GM12878 (cell line): ENCODE data around the gene MDFI. TPM values are rescaled to one million over a fixed set of nuclear protein-coding genes. Genes with fewer than 3 reads are reported as not detected.

ENCODE experiments used
- ATAC-seq: fragments of 200-7000 bp; cut with Tn5 transposase; 3 replicates; pipeline ENCODE4 v1.9.1; 2020; ENCODE audit warnings: mild to moderate bottlenecking, moderate library complexity
- BruUV-seq: library from RNA; stranded (reverse); fragments of 400-500 nt; replicated peaks from 2 replicates; lab custom pipeline; 2021; lab: Mats Ljungman, UMichigan
- CTCF ChIA-PET: fragments of 300-600 bp; sonication (Branson Sonifier 250); formaldehyde crosslinking; extraction: SDS; loops from one replicate; lab custom pipeline; 2021; ENCODE audit warnings: inconsistent platforms; lab: Yijun Ruan, JAX
- POLR2A ChIA-PET: fragments of 350-600 bp; formaldehyde crosslinking; extraction: SDS; loops from one replicate; lab custom pipeline; 2021; ENCODE audit warnings: inconsistent platforms; lab: Charles Lee
- RAD21 ChIA-PET: fragments of 300-600 bp; sonication (Branson Sonifier 250); formaldehyde crosslinking; loops from one replicate; lab custom pipeline; 2023; ENCODE audit warnings: antibody characterized with exemption; ENCODE audit not compliant: unreplicated experiment; lab: Charles Lee
- SMC1A ChIA-PET: fragments of 300-600 bp; sonication (Branson Sonifier 250); formaldehyde crosslinking; loops from one replicate; lab custom pipeline; 2023; ENCODE audit not compliant: unreplicated experiment, uncharacterized antibody; lab: Charles Lee
- DNase-seq: peaks from one replicate; pipeline ENCODE4 v3.0.0-alpha.2; 2011; ENCODE audit warnings: low read depth, low spot score
- FAIRE-seq: peaks from 3 replicates; lab custom pipeline; 2011; peaks lifted over from hg19 to GRCh38; lab: Jason Lieb, UNC
- H2AFZ ChIP-seq: 2 replicates; pipeline ENCODE4 v1.6.0; 2011; ENCODE audit warnings: low read depth, low read length, control low read depth; ENCODE audit not compliant: control insufficient read depth
- H3K27ac ChIP-seq: 2 replicates; pipeline ENCODE4 v1.5.1; 2011; ENCODE audit warnings: control low read depth; ENCODE audit not compliant: control insufficient read depth, insufficient read depth
- H3K27me3 ChIP-seq, 2 experiments: replicated peaks in 1 of 2; 2 replicates each; pipeline versions ENCODE4 v1.6.0 to v1.6.1; 2011; ENCODE audit warnings: low read length in 1 of 2; ENCODE audit not compliant: control insufficient read depth in 2 of 2, insufficient read depth in 2 of 2
- H3K36me3 ChIP-seq, 2 experiments: 2 replicates each; pipeline ENCODE4 v1.5.1; 2011; ENCODE audit warnings: low read length in 1 of 2; ENCODE audit not compliant: control insufficient read depth in 2 of 2, insufficient read depth in 2 of 2
- H3K4me1 ChIP-seq: 2 replicates; pipeline ENCODE4 v1.6.1; 2011; ENCODE audit warnings: mild to moderate bottlenecking, low read length, moderate library complexity, mixed read lengths; ENCODE audit not compliant: control insufficient read depth, insufficient read depth
- H3K4me2 ChIP-seq: 2 replicates; pipeline ENCODE4 v1.6.0; 2011; ENCODE audit warnings: control low read depth; ENCODE audit not compliant: control insufficient read depth, insufficient read depth
- H3K4me3 ChIP-seq: fragments of 200-600 bp; sonication (generic); 2 replicates; pipeline ENCODE4 v1.5.1; 2016
- H3K79me2 ChIP-seq: 2 replicates; pipeline ENCODE4 v1.6.0; 2011; ENCODE audit warnings: low read length; ENCODE audit not compliant: control insufficient read depth, insufficient read depth
- H3K9ac ChIP-seq: 2 replicates; pipeline ENCODE4 v1.8.0; 2011; ENCODE audit warnings: low read length, control low read depth, mixed read lengths; ENCODE audit not compliant: control insufficient read depth, insufficient read depth
- H3K9me3 ChIP-seq: replicated peaks from 3 replicates; pipeline ENCODE4 v1.5.1; 2011; ENCODE audit warnings: mild to moderate bottlenecking, low read length; ENCODE audit not compliant: control insufficient read depth, insufficient read depth
- H4K20me1 ChIP-seq: 2 replicates; pipeline ENCODE4 v1.6.0; 2011; ENCODE audit not compliant: control insufficient read depth, insufficient read depth
- BMI1 ChIP-seq: fragments of 450-650 bp; IDR thresholded peaks from 2 replicates; pipeline ENCODE4 v1.6.1; 2016; ENCODE audit warnings: mild to moderate bottlenecking, moderate library complexity, borderline replicate concordance
- BRCA1 ChIP-seq: IDR thresholded peaks from 2 replicates; pipeline ENCODE4 v1.6.1; 2011; ENCODE audit warnings: low read depth, low read length, improper control_type of control experiment
- CBX5 ChIP-seq: sonication (generic); IDR thresholded peaks from 2 replicates; pipeline ENCODE4 v1.6.1; 2016; ENCODE audit warnings: low read depth, moderate library complexity, mild to moderate bottlenecking, inconsistent platforms
- IKZF1 ChIP-seq: fragments of 450-650 bp; conservative IDR thresholded peaks from 2 replicates; pipeline ENCODE4 v1.6.1; 2017; ENCODE audit warnings: antibody characterized with exemption, mild to moderate bottlenecking
- LARP7 ChIP-seq: fragments of 450-650 bp; IDR thresholded peaks from 2 replicates; pipeline ENCODE4 v1.6.1; 2017; ENCODE audit warnings: mild to moderate bottlenecking
- MYC ChIP-seq: IDR thresholded peaks from 2 replicates; pipeline ENCODE4 v1.6.1; 2011; ENCODE audit warnings: mild to moderate bottlenecking, low read length, moderate library complexity, inconsistent platforms; ENCODE audit not compliant: insufficient read depth, insufficient replicate concordance, insufficient read length, severe bottlenecking
- NR2C2 ChIP-seq: IDR thresholded peaks from 2 replicates; pipeline ENCODE4 v1.6.1; 2011; ENCODE audit warnings: borderline replicate concordance, low read depth; ENCODE audit not compliant: control insufficient read depth, insufficient read length
- NRF1 ChIP-seq: conservative IDR thresholded peaks from 2 replicates; pipeline ENCODE4 v1.6.1; 2011; ENCODE audit warnings: mild to moderate bottlenecking, low read depth, low read length, improper control_type of control experiment
- RCOR1 ChIP-seq: conservative IDR thresholded peaks from 2 replicates; pipeline ENCODE4 v1.6.1; 2012; ENCODE audit warnings: low read depth, low read length, improper control_type of control experiment
- RFX5 ChIP-seq: IDR thresholded peaks from 2 replicates; pipeline ENCODE4 v1.6.1; 2011; ENCODE audit warnings: low read depth, low read length, improper control_type of control experiment
- ZNF217 ChIP-seq: fragments of 450-650 bp; IDR thresholded peaks from 2 replicates; pipeline ENCODE4 v1.6.1; 2017; ENCODE audit warnings: antibody characterized with exemption, mild to moderate bottlenecking
- WGBS: methylation state at CpG from one replicate; pipeline ENCODE4 v1.1.6; 2016; ENCODE audit warnings: low lambda C conversion rate; ENCODE audit not compliant: insufficient replicate concordance, insufficient coverage; ENCODE audit errors: missing lambda C conversion rate; 5-methylcytosine and 5-hydroxymethylcytosine counted together
- in situ Hi-C: fragments of 300-500 bp; cut with MboI; formaldehyde crosslinking; loops from 9 replicates; pipeline ENCODE4 v1.14.3; 2018; ENCODE audit warnings: mixed read lengths
- intact Hi-C: fragments of 100-400 bp; cut with micrococcal nuclease; formaldehyde crosslinking; loops from one replicate; pipeline ENCODE4 v1.14.2; 2022; ENCODE audit not compliant: unreplicated experiment
- polyA plus RNA-seq, 11 experiments: library from polyadenylated mRNA; depleted of rRNA in 4 of 11; unstranded in 6 of 11; stranded (reverse) in 5 of 11; fragments of >200 nt; fragmentation: Nextera tagmentation in 4 of 11; fragmentation: Illumina TruSeq in 1 of 11; extraction: Ambion mirVana in 4 of 11; extraction: Trizol in 1 of 11; gene quantifications; 1 replicate in 1 of 11; 2 replicates in 10 of 11; pipeline versions ENCODE4 v1.2.1 to v1.2.3, GENCODE V29; 2011 to 2016; ENCODE audit warnings: inconsistent platforms in 2 of 11, missing spikeins in 2 of 11, low read depth in 1 of 11
- total RNA-seq, 4 experiments: library from RNA; depleted of rRNA in 3 of 4; stranded (reverse); fragments of >200 nt in 3 of 4; fragmentation: Illumina TruSeq in 1 of 4; extraction: Trizol in 1 of 4; gene quantifications; 2 replicates each; pipeline versions ENCODE4 v1.2.1 to v1.2.3, GENCODE V29; 2013 to 2021
- TF ChIP-seq, protein P1 (sequence below): fragments of 450-650 bp; conservative IDR thresholded peaks from 2 replicates; pipeline ENCODE4 v1.6.1; 2017; ENCODE audit warnings: mild to moderate bottlenecking, moderate library complexity
- TF ChIP-seq, protein P2 (sequence below): fragments of 450-650 bp; IDR thresholded peaks from 2 replicates; pipeline ENCODE4 v1.6.1; 2017; ENCODE audit warnings: mild to moderate bottlenecking, moderate library complexity
- TF ChIP-seq, protein P3 (sequence below): IDR thresholded peaks from 2 replicates; pipeline ENCODE4 v1.6.1; 2011; ENCODE audit warnings: borderline replicate concordance, low read depth, mild to moderate bottlenecking, moderate library complexity, mixed read lengths, low read length; ENCODE audit not compliant: insufficient read depth; ENCODE audit errors: extremely low read length

MDFI gene
- total and polyA plus RNA-seq, 10 of the 15 experiments (the other 5 are each of a cell fraction or from before 2014, with no cell fraction given), result not detected

DNA sequence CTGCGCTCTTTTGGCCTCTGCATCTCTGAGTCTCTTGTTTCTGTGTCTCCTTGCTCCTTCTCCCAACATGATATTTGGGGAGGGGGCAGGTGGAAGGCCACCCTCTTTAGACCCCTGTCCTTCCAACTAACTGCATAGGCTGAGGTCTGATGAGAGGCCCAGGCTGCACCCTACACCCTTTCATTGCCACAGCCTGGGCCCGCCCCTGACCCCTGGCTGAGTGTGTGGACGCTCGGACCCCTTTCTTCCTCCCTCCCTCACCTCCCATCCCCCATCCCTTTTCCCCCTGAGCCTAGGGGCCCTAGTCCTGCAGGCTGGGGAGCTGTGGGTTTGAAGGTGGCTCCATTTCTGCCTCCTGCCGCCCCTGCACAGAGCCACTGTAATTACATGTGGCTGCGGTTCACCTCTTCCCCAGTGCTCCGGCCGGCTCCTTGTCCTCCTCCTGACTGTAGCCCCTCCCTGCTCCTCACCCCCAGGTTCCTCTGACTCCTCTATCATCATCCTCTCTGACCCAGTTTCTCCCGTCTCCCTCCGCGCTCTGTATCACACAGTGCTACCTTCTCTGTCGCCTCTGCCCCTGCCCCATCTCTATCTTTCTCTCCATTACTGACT is 6.8 kb downstream of the MDFI start:
- no peak overlapping the region for H3K27ac ChIP-seq
- H2AFZ ChIP-seq, result no peak overlapping the region
- FAIRE-seq, result no peak
- peaks cover 0 to 5% of the 10 kb centered on the region in 2 experiments; a peak in 3 of 4 replicates for H3K27me3 ChIP-seq
- no peak overlapping the region for H3K4me3 ChIP-seq
- BruUV-seq, result no TSS peak
- 45% methylated on average over 12 of the region's 12 CpGs for WGBS
- no peak overlapping the region for H3K4me2 ChIP-seq
- H4K20me1 ChIP-seq, result no peaks in the 10 kb centered on the region
- no peak for TF ChIP-seq NR2C2
- TF ChIP-seq BMI1, result no peak
- TF ChIP-seq ZNF217, result no peak
- no peak for TF ChIP-seq RCOR1
- TF ChIP-seq, protein P1, sequence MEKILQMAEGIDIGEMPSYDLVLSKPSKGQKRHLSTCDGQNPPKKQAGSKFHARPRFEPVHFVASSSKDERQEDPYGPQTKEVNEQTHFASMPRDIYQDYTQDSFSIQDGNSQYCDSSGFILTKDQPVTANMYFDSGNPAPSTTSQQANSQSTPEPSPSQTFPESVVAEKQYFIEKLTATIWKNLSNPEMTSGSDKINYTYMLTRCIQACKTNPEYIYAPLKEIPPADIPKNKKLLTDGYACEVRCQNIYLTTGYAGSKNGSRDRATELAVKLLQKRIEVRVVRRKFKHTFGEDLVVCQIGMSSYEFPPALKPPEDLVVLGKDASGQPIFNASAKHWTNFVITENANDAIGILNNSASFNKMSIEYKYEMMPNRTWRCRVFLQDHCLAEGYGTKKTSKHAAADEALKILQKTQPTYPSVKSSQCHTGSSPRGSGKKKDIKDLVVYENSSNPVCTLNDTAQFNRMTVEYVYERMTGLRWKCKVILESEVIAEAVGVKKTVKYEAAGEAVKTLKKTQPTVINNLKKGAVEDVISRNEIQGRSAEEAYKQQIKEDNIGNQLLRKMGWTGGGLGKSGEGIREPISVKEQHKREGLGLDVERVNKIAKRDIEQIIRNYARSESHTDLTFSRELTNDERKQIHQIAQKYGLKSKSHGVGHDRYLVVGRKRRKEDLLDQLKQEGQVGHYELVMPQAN, result no peak
- no peak for TF ChIP-seq CBX5
- TF ChIP-seq, protein P2, sequence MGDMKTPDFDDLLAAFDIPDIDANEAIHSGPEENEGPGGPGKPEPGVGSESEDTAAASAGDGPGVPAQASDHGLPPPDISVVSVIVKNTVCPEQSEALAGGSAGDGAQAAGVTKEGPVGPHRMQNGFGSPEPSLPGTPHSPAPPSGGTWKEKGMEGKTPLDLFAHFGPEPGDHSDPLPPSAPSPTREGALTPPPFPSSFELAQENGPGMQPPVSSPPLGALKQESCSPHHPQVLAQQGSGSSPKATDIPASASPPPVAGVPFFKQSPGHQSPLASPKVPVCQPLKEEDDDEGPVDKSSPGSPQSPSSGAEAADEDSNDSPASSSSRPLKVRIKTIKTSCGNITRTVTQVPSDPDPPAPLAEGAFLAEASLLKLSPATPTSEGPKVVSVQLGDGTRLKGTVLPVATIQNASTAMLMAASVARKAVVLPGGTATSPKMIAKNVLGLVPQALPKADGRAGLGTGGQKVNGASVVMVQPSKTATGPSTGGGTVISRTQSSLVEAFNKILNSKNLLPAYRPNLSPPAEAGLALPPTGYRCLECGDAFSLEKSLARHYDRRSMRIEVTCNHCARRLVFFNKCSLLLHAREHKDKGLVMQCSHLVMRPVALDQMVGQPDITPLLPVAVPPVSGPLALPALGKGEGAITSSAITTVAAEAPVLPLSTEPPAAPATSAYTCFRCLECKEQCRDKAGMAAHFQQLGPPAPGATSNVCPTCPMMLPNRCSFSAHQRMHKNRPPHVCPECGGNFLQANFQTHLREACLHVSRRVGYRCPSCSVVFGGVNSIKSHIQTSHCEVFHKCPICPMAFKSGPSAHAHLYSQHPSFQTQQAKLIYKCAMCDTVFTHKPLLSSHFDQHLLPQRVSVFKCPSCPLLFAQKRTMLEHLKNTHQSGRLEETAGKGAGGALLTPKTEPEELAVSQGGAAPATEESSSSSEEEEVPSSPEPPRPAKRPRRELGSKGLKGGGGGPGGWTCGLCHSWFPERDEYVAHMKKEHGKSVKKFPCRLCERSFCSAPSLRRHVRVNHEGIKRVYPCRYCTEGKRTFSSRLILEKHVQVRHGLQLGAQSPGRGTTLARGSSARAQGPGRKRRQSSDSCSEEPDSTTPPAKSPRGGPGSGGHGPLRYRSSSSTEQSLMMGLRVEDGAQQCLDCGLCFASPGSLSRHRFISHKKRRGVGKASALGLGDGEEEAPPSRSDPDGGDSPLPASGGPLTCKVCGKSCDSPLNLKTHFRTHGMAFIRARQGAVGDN, result no peak
- TF ChIP-seq NRF1, result no peak
- no peak for TF ChIP-seq IKZF1
- TF ChIP-seq BRCA1, result no peak
- no peak for TF ChIP-seq LARP7
- no peak for TF ChIP-seq RFX5
- TF ChIP-seq, protein P3, sequence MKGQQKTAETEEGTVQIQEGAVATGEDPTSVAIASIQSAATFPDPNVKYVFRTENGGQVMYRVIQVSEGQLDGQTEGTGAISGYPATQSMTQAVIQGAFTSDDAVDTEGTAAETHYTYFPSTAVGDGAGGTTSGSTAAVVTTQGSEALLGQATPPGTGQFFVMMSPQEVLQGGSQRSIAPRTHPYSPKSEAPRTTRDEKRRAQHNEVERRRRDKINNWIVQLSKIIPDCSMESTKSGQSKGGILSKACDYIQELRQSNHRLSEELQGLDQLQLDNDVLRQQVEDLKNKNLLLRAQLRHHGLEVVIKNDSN, result no peak
- TF ChIP-seq MYC, result no peak
- no peak overlapping the region for H3K9ac ChIP-seq
- ChIA-PET POLR2A (no interaction called here), CTCF (no interaction called here), RAD21 (no interaction called here), SMC1A (interaction anchor here (0.6 kb wide), 1 partner anchor 368 kb away, joined by 3 read pairs; no protein-coding TSS in a partner anchor)
- no peaks in the 10 kb centered on the region for H3K4me1 ChIP-seq
- H3K36me3 ChIP-seq, result no peaks in the 10 kb centered on the region
- intact Hi-C loops (no loop called here), in situ Hi-C loops (no loop called here)
- no peaks in the 10 kb centered on the region for H3K9me3 ChIP-seq
- no peak for DNase-seq
- H3K79me2 ChIP-seq, result no peaks in the 10 kb centered on the region
- ATAC-seq, result no peak
